A673 (cell line): ENCODE data around the gene CPED1.
"Not testable (repeated sequence)": the region's sequence is repeated elsewhere in the genome, so short reads cannot be mapped to it uniquely, and the experiment has no call there.

Source experiments
- CTCF ChIP-seq: fragments of 300-800, 200-600 bp; sonication (generic); conservative IDR thresholded peaks from 2 replicates; pipeline ENCODE4 v1.5.1; 2017; ENCODE audit warnings: low read depth, mild to moderate bottlenecking, antibody characterized with exemption, low read length, moderate library complexity, mixed read lengths
- EZH2 ChIP-seq: fragments of 200-600 bp; sonication (generic); IDR thresholded peaks from 2 replicates; pipeline ENCODE4 v1.6.1; 2017; ENCODE audit warnings: borderline replicate concordance, low read depth, mild to moderate bottlenecking, mixed read lengths, antibody characterized with exemption, low read length; ENCODE audit not compliant: poor library complexity, severe bottlenecking

GRCh38 chr7:121183883-121184282, 195.4 kb downstream of the CPED1 start:
- not testable (repeated sequence) for TF ChIP-seq CTCF, EZH2
